Stomach (tissue), 4 donors: ENCODE results near the gene PMEPA1.

Experiments
- EP300 ChIP-seq: sonication (generic); formaldehyde crosslinking; IDR thresholded peaks from one replicate; pipeline ENCODE4 v1.6.1; 2017; ENCODE audit warnings: antibody characterized with exemption
- POLR2A ChIP-seq, 4 donors: fragments of 450-650 bp; IDR thresholded peaks; one replicate each; pipeline ENCODE4 v1.6.1; 2016; ENCODE audit warnings: antibody characterized with exemption in 4 of 4, control low read depth in 2 of 4, mild to moderate bottlenecking in 1 of 4, moderate library complexity in 1 of 4
- POLR2AphosphoS5 ChIP-seq, 3 donors: sonication (generic); formaldehyde crosslinking; IDR thresholded peaks; one replicate each; pipeline ENCODE4 v1.6.1; 2016; ENCODE audit warnings: antibody characterized with exemption in 3 of 3
- TF ChIP-seq, protein P1 (sequence below), 7 experiments: fragments of 450-650 bp in 4 of 7; fragments of 200-600 bp in 3 of 7; sonication (generic) in 3 of 7; IDR thresholded peaks; one replicate each; pipeline ENCODE4 v1.5.1; 2016 to 2019; ENCODE audit warnings: antibody characterized with exemption in 7 of 7, control low read depth in 2 of 7, mild to moderate bottlenecking in 1 of 7

DNA sequence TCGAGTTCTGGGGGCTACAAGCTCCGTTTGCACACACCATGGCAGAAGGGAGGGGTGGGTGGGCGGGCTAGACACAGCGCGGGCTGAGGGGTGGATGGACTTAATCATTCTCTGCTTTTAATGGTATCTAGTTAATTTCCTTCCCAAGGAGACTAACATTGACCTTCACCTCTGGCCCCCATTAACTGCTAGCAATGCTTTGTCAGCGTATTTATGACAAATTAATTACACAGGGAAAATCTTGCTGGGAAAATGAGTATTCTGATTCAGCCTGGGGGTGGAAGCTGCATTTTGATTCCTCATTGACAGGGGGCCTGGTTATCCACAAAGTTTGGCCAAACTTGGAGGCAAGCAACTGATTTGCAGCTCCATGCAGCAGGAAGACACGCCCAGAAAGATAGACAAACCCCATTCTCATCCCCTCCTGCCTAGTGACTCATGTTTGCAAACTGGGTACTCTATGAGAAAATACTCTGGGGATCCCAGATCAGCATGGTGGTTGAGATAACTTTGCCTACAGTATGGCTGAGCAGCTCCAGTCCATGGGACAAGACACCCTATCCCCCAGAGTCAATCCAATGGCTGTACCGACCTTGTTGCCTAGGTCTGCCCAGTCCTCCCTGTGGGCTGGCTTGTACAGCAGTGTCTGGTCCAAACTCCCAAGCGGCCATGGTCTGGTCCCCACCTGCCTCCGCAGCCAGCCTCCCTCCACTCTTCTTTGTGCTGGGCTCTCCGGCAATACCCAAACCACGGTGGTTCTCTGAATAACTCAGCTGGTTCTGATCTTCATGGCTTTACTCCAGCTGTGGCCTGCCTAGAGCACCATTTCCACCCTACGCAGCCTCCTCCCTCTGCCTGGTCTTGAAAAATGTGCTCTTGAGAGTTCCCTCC, 109.2 kb downstream of the PMEPA1 start:
- TF ChIP-seq, protein P1, sequence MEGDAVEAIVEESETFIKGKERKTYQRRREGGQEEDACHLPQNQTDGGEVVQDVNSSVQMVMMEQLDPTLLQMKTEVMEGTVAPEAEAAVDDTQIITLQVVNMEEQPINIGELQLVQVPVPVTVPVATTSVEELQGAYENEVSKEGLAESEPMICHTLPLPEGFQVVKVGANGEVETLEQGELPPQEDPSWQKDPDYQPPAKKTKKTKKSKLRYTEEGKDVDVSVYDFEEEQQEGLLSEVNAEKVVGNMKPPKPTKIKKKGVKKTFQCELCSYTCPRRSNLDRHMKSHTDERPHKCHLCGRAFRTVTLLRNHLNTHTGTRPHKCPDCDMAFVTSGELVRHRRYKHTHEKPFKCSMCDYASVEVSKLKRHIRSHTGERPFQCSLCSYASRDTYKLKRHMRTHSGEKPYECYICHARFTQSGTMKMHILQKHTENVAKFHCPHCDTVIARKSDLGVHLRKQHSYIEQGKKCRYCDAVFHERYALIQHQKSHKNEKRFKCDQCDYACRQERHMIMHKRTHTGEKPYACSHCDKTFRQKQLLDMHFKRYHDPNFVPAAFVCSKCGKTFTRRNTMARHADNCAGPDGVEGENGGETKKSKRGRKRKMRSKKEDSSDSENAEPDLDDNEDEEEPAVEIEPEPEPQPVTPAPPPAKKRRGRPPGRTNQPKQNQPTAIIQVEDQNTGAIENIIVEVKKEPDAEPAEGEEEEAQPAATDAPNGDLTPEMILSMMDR (IDR thresholded peaks at IDR 0.05) = no peak
- TF ChIP-seq POLR2A (IDR thresholded peaks at IDR 0.05) = no peak
- TF ChIP-seq POLR2AphosphoS5 (IDR thresholded peaks at IDR 0.05) = no peak
- no peak for TF ChIP-seq EP300
